Hindlimb muscle (tissue), 1 donor: ENCODE results near the gene CATSPERZ. TPM values are rescaled to one million over a fixed set of nuclear protein-coding genes. Genes with fewer than 3 reads are reported as not detected.

Experiments
- DNase-seq: peaks from one replicate; pipeline ENCODE4 v3.0.0-alpha.2; 2013
- polyA plus RNA-seq: library from polyadenylated mRNA; unstranded; fragments of 120-200 nt; gene quantifications from one replicate; pipeline ENCODE4 v1.2.1, GENCODE V29; 2013; ENCODE audit not compliant: insufficient read length

Gene CATSPERZ, protein sequence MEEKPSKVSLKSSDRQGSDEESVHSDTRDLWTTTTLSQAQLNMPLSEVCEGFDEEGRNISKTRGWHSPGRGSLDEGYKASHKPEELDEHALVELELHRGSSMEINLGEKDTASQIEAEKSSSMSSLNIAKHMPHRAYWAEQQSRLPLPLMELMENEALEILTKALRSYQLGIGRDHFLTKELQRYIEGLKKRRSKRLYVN
- polyA plus RNA-seq: not detected

DNA sequence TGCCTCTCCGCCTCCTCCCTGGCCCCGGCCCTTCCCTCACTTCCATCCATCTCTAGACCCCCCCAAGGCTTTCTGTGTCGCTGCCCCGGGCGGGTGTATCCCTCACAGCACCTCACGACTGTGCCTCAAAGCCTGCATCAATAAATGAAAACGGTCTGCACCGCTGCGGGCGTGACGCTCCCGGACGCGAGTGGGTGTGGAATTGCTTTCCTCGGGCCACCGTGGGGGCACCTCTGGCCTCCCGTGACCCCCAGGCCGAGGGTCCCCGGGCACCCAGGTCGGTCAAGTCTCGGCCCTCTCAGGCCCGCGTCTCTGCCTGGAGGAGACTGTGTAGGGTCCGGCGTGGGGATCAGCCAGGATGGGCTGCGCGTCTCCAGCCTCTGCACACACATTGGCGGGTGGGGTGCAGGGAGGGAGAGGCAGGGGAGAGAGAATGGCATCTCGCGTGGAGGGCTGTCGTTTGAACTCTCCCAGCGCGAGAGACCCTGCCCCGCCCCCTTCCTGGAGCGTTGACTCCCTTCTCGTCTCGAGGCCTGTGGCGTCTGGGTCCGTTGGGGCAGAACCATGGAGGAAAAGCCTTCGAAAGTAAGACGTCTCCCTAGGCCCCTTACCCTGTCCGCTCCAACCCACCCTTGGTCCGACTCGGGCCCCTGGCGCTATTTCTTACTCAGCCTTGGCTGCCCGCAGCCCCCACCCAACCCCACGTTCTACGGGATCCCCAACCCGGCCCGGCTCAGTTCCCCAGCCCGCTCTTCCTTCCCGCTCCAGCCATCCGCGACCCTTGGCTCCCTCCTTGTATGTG lies at the start of gene CATSPERZ:
Gene CATSPERZ (plus strand): TSS at position 512 of the 802 bp plus-strand sequence. CDS start 53 bp downstream, at position 565.
- no peak for DNase-seq

DNA sequence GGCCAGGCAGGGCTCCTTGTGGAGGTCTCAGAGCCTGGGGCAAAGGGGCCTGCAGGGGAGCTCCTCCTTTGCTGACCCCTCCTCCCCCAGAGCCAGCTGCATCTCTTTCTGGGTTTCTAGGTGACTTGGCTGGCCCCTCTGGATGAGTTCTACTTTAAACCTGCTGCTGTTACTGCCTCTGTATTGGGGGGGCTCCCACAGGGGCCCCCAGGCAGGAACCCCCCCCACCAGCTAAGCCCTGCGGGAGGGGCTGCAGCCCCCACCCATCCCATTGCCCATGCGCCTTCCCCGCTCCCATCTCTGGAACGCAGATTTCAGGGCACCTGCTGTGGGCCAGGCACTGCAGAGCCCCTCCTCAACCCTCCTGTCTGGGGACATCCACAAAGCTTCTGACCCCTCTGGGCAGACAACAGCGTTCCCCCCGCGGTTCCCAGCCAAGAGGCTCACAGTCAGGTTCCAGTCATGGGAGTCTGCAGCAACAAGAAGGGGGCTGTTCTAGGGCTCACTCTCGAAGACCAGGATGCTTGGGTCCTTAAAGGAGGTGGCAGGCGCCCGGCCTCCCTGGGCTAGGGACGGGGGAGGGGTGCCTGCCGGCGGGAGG lies 49.6 kb upstream of the CATSPERZ start:
- DNase-seq: no peak

DNA sequence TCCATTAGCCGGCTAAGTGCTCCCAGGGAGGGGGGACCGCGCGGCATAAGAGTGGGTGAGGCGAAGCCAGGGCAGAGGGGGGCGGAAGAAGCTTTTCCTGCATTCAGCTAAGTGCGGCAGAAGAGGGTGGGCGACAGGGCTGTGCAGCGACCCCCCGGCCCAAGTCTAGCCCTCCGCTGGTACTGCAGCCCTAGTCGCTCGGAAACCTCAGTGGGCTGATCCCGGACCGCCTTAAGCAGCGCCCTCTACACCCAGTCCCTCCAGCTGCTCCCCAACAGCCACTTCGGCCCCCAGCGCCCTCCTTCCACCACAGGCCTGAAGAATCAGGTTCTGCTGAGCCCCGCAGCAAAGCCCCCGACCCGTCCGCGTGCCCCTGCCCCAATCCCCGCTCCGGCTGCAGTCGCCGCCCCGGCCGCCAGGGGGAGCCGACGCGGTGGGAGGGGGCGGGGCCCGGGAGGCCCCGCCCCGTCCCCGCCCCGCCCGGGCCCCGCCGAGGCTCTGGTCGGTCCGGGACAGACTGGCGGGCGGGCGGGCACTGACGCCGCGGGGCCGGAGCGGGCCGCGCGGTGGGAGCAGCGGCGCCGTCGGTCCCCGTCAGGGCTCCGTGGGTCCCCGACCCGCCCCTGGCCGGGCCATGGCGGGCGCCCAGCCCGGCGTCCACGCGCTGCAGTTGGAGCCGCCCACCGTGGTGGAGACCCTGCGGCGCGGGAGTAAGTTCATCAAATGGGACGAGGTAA lies 49.0 kb upstream of the CATSPERZ start, which contains the start of gene PLCB3:
Gene PLCB3 (plus strand): TSS at position 515 of the 737 bp plus-strand sequence. CDS start 120 bp downstream, at position 635.
- DNase-seq: no peak

DNA sequence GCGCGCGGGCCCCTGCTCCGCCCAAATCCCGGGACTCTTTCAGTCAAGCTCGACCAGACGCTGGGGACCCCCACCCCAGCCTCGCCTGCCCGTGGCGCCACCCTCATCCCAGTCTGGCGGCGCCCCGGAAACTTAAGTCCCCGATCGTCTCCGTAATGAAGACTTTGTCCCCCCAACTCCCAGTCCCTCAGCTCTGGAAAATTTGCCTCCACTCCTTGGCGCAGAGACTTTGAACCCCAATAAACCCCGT lies 48.5 kb upstream of the CATSPERZ start:
- no peak for DNase-seq

DNA sequence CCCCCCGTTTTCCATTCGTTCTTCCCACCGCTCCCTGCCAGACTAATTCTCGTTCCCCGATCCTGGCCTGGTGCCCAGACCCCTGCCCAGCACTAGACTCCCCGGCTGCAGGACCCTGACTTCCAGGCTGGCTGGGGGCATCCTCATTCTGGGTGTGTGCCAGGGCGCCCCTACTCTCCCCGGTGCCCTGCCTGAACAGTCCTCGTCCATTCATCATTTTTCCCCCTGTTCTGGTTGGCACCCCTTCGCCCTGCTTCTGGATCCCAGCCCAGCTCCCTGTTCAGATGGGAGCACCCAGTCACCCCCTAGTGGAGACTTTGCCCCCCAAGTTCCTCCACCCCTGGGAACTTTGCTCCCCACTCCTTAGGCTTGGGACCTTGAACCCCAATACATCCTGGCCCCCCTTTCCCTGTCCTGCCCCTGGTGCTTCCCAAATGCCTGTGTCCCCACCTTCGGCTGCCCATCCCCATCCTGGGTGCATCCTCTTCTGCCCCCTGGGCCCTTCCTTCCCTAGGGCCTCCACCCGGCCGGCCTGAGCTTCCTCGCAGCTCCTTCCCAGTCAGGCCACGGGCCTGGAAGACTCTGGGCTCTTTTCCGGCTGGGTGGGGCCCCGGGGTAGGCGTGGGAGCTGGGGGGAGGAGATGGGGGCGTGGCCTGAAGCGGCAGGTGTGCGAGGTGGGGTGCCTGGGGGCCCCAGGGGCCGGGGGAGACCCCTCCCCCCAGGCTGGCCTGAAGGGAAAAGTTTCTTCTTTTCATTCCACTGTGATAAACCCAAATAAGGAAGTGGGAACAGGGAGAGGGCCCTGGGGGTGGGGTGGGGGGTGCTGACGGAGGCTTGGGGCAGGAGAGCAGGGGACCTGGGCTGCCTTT lies 47.9 kb upstream of the CATSPERZ start:
- no peak for DNase-seq

DNA sequence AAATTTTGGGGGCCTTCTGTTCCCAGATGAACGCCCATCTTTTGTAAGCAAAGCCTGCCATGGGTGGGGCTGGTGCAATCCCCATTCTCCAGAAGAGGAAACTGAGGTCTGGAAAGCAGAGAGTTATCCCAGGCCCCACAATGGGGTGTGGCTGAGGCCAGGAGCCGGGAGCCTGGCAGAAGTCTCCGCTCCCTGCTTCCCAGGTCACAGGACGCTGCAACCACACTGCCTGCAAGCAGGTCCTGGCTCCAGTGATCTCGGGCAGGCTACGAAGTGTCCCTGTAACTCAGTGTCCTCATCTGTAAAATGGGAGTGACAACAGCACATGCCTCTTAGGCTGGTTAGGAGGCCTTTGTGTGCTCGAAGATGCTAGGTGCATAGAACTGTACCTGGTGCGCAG lies 47.1 kb upstream of the CATSPERZ start:
- no peak for DNase-seq

DNA sequence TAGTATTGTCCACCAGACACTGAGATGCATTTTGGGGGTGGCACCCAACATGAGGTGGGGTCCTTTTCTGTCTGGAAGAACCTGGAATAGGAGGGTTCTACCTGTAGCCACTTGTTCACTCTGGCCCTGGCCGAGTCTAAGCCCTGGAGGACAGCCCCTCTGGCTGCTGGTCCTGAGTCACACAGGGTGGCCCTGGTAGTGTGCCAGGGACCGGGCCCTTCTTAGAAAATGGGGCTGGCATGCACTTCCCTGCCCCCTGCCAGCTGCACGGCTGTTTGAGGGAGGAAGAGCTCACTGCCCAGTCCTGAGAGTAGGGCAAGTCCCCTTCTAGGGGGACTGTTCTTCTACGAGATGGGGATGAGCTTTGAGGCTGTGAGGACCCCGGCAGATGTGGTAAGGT lies 46.7 kb upstream of the CATSPERZ start:
- no peak for DNase-seq

DNA sequence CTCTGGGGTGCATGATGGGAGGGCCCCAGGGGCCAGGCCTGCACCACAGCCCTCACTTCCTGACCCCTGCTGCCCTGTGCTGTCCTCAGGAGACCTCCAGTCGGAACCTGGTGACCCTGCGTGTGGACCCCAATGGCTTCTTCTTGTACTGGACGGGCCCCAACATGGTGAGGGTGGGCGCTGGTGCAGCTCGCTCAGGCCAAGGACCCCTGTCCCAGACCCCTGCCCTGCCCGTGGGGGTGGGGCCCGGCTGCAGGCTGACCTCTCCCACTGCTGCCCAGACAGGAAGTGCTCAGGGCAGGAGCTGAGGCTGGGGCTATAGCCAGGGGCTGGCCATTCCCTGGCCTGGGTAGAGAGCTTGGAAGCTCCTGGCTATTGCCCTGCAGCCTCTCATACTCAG lies 45.8 kb upstream of the CATSPERZ start:
- DNase-seq: no peak

DNA sequence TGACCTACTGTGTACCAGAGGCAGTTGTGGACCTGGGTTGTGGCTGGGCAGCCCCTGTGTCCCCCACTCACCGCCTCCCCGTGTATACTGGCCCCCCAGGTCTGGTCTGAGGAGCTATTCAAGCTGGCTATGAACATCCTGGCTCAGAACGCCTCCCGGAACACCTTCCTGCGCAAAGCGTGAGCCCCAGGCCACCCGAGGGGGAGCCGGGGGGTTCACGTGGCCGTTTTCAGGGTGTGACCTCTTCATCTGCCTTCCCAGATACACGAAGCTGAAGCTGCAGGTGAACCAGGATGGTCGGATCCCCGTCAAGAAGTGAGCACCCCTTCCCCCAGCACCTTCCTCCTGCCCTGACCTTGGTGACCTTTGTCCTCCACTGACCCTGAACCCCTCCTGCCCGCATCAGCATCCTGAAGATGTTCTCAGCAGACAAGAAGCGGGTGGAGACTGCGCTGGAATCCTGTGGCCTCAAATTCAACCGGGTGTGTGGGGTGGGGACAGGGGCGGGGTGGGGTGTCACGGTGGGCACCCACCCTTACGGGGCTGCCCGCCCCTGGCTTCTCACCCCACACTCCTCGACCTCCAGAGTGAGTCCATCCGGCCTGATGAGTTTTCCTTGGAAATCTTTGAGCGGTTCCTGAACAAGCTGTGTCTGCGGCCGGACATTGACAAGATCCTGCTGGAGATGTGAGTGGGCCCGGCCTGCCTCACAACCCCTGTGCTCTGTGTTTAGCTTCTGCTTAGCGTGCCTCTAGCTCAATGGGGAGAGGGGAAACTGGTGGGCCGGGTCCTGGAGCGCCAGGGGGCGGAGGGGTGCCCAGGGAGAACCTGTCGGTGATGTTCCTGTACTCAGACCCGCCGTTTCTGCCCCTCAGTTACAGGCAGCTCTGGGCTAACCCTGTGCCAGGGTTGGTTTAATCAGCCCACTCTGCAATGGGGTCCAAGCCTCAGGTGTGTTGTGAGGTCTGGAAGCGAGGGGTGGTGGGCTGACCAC lies 44.7 kb upstream of the CATSPERZ start:
- no peak for DNase-seq

DNA sequence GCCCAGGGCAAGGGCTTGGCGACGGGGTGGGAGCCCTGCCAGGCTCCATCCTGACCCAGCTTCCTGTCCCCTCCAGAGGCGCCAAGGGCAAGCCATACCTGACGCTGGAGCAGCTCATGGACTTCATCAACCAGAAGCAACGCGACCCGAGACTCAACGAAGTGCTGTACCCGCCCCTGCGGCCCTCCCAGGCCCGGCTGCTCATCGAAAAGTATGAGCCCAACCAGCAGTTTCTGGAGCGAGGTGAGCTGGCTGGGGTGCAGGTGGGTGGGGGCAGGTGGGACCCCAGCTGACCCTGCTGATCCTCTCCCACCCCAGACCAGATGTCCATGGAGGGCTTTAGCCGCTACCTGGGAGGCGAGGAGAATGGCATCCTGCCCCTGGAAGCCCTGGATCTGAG lies 43.9 kb upstream of the CATSPERZ start:
- DNase-seq: no peak

DNA sequence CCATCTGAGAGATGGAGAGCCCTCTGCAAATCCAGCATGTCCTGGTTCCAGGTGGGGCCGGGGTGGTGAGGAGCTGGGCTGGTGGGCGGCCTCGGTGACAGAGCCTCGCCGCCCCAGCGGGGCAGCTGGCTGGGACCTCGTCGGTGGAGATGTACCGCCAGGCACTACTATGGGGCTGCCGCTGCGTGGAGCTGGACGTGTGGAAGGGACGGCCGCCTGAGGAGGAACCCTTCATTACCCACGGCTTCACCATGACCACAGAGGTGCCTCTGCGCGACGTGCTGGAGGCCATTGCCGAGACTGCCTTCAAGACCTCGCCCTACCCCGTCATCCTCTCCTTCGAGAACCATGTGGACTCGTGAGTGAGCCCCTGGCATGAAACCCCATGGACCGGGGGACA lies 41.8 kb upstream of the CATSPERZ start:
- no peak for DNase-seq

DNA sequence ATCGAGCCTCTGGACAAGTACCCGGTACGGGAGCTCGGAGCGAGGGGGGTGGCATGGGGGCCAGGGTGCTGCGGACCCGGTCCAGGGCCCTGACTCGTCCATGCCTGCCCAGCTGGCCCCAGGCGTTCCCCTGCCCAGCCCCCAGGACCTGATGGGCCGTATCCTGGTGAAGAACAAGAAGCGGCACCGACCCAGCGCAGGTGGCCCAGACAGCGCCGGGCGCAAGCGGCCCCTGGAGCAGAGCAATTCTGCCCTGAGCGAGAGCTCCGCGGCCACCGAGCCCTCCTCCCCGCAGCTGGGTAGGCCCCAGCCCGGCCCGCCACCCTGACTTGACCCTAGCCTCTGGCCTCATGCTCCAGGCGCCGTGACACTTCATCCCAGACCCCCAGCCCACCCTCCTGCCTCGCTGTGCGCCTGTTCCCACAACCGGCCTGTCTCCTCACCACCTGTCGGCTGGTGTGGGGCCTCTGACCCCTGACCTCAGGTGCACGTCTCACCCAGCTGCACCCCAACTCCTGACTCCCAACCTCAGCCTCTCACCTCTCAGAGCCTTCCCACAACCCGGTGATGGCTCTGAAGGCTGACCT lies 41.1 kb upstream of the CATSPERZ start:
- DNase-seq: no peak

DNA sequence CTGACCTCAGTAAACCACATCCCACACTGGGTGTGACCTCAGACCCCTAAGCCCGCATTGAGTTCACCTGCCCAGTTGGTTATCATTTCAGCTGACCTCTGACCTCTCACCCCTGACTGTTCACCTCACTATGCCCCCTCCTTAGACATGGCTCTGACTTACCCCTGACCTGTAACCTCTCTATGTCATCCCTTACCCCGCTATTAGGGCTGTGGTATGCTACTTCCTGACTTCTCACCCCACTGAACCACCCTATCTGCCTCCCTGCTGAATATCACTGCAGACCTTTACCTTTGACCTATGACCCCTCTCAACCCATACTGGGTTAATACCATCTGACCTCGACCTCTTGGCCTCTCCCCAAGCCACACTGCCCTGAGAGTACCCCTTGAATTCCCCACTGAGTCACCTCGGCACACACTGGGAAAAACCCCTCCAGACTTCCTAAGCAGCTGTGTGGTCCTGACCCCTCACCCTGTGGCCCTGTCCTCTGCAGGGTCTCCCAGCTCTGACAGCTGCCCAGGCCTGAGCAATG lies 40.6 kb upstream of the CATSPERZ start:
- no peak for DNase-seq

DNA sequence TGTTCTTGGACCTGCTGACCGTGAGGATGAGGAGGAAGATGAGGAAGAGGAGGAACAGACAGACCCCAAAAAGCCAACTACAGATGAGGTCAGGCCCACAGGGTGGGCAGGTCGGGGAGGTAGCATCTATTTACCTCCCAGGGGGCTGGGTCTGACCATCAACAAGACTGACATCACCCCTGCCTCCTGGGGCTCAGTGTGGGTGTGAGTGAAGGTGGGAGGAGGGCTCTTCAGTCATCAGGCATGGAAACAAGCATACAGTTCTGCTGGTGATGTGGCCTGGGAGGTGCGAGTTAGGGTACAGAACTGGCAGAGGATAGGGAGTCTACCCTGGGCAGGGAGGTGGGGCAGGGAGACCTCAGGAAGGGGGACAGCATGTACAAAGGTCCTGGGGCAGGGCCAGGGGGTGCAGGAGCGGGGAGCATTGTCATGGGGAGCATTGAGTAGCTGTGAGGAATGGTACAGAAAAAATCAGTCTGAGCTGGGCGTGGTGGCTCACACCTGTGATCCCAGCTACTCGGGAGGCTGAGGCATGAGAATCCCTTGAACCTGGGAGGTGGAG lies 39.9 kb upstream of the CATSPERZ start:
- DNase-seq: no peak

DNA sequence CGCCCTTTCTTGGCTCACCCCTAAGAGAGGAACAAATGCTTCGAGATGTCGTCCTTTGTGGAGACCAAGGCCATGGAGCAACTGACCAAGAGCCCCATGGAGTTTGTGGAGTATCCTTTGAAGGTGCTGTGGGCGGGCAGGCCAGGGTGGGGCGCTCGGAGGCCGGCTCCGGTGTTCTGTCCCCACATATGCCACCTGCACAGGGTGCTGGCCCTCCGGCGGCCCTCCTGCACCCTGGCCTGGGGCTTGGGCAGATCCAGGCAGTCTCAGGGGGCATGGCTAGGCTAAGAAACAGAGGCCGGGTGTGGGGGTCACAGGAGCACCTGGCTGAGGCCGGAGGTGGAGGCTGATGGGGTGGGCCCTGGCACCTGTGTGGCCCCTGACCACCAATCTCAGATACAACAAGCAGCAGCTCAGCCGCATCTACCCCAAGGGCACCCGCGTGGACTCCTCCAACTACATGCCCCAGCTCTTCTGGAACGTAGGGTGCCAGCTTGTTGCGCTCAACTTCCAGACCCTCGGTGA lies 38.5 kb upstream of the CATSPERZ start:
- no peak for DNase-seq

DNA sequence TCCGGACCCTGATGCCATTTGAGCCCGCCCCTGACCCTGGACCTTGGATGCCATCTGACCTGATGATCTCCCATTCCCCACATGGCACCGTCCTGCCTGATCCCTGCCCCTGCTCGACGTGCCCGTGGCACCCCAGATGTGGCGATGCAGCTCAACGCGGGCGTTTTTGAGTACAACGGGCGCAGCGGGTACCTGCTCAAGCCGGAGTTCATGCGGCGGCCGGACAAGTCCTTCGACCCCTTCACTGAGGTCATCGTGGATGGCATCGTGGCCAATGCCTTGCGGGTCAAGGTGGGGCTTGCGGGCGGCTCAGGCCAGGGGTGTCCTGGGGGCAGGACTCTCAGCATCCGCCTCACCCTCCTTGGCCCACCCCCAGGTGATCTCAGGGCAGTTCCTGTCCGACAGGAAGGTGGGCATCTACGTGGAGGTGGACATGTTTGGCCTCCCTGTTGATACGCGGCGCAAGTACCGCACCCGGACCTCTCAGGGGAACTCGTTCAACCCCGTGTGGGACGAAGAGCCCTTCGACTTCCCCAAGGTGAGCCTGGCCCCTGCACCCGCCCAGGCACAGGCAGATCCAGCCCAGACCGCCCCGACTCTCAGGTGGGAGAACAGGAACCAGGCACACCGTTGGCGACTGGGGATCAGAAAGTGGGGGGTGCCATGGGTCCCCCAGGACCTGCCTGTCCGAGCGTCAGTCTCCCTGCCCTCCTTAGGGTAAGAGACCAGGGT lies 37.7 kb upstream of the CATSPERZ start:
- no peak for DNase-seq

DNA sequence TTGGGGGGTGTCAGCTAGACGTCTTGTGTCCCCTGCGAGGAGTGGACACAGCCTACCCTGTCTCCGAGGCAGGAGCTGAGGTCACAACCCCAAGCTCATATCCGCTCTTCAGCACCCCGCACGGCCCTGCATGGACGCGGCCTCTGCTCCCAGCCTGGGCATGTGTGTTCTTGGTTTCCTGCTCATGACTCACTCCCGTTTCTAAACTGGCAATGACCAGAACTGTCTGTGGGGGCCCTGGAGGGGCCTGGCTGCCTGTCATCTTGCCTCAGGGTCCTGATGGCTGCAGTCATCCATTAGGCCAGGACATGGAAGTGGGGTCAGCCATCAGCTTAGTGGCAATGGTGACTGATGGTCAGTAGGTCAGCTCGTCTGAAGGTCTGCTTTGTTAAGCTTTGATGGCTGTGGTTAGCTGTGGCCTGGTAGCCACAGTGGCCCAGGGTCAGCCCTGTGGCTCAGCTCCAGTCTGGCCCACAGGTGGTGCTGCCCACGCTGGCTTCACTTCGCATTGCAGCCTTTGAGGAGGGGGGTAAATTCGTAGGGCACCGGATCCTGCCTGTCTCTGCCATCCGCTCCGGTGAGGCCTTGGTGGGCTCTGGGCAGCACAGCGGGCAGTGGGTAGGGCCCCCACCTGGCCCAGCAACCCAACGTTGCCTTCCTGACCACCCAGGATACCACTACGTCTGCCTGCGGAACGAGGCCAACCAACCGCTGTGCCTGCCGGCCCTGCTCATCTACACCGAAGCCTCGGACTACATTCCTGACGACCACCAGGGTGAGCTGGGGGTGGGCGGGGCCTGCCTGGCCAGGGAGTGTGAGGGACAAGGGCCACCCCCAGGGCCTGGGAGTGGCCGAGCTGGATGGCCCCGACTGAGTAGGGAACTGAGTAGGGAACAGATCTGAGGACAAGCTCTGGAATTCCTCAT lies 36.9 kb upstream of the CATSPERZ start:
- no peak for DNase-seq

DNA sequence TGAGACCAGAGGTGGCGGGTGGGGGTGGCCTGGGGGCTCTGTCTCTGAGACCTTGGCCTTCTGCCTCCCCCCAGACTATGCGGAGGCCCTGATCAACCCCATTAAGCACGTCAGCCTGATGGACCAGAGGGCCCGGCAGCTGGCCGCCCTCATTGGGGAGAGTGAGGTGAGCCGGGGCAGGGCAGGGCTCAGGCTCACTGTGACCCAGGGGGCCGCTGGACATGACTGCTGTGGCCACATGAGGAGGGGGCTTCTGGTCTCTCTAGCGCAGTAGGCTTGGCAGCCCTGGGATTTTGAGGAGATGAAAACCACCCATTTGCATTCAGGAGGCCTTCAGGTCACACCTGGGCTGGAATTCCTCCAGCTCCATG lies 36.2 kb upstream of the CATSPERZ start:
- no peak for DNase-seq
